Keratinocyte (primary cell): ENCODE data around the gene SAG. TPM values are rescaled to one million over a fixed set of nuclear protein-coding genes. Genes with fewer than 3 reads are reported as not detected.

ENCODE experiments used
- DNase-seq: peaks from one replicate; pipeline ENCODE4 v3.0.0-alpha.2; 2011; ENCODE audit warnings: low read depth, missing footprints, low spot score
- FAIRE-seq: peaks from 2 replicates; lab custom pipeline; 2011; peaks lifted over from hg19 to GRCh38; lab: Jason Lieb, UNC
- H2AFZ ChIP-seq: 2 replicates; pipeline ENCODE4 v1.6.0; 2012; ENCODE audit warnings: low read length, control low read depth, inconsistent platforms; ENCODE audit not compliant: control insufficient read depth
- H3K27ac ChIP-seq: 2 replicates; pipeline ENCODE4 v1.5.1; 2011; ENCODE audit warnings: low read length; ENCODE audit not compliant: control insufficient read depth, insufficient read depth
- H3K27me3 ChIP-seq: 3 replicates; pipeline ENCODE4 v1.6.0; 2011; ENCODE audit warnings: low read length; ENCODE audit not compliant: control insufficient read depth, insufficient read depth; ENCODE audit errors: extremely low read depth
- H3K36me3 ChIP-seq, 2 experiments: 2 replicates in 1 of 2; 3 replicates in 1 of 2; pipeline ENCODE4 v1.5.1; 2011; ENCODE audit warnings: low read length in 2 of 2, mild to moderate bottlenecking in 1 of 2; ENCODE audit not compliant: control insufficient read depth in 2 of 2, insufficient read depth in 2 of 2; ENCODE audit errors: extremely low read depth in 1 of 2
- H3K4me1 ChIP-seq: 3 replicates; pipeline ENCODE4 v1.5.1; 2011; ENCODE audit warnings: low read length; ENCODE audit not compliant: control insufficient read depth, insufficient read depth; ENCODE audit errors: extremely low read depth
- H3K4me2 ChIP-seq: 3 replicates; pipeline ENCODE4 v1.6.0; 2011; ENCODE audit warnings: low read depth, low read length; ENCODE audit not compliant: control insufficient read depth, insufficient read depth; ENCODE audit errors: extremely low read depth
- H3K4me3 ChIP-seq, 3 experiments: fragments of 200-600 bp in 1 of 3; sonication (generic) in 1 of 3; 2 replicates in 2 of 3; 3 replicates in 1 of 3; pipeline ENCODE4 v1.5.1; 2011 to 2016; ENCODE audit warnings: low read length in 3 of 3, mild to moderate bottlenecking in 3 of 3, control low read depth in 2 of 3, inconsistent platforms in 1 of 3, low read depth in 1 of 3, mixed read lengths in 1 of 3, mixed run types in 1 of 3, moderate library complexity in 1 of 3; ENCODE audit not compliant: control insufficient read depth in 2 of 3, insufficient read depth in 2 of 3; ENCODE audit errors: extremely low read depth in 1 of 3
- H3K79me2 ChIP-seq: 2 replicates; pipeline ENCODE4 v1.6.0; 2012; ENCODE audit warnings: low read length; ENCODE audit not compliant: control insufficient read depth, insufficient read depth
- H3K9ac ChIP-seq: 3 replicates; pipeline ENCODE4 v1.6.0; 2011; ENCODE audit warnings: low read length; ENCODE audit not compliant: control insufficient read depth, insufficient read depth; ENCODE audit errors: extremely low read depth
- H3K9me1 ChIP-seq: 3 replicates; pipeline ENCODE4 v1.6.0; 2011; ENCODE audit warnings: low read length; ENCODE audit not compliant: control insufficient read depth, insufficient read depth; ENCODE audit errors: extremely low read depth
- H3K9me3 ChIP-seq: 2 replicates; pipeline ENCODE4 v1.5.1; 2012; ENCODE audit warnings: low read depth, low read length; ENCODE audit not compliant: control insufficient read depth
- H4K20me1 ChIP-seq: 3 replicates; pipeline ENCODE4 v1.6.0; 2011; ENCODE audit warnings: low read length; ENCODE audit not compliant: control insufficient read depth, insufficient read depth; ENCODE audit errors: extremely low read depth
- EZH2 ChIP-seq: IDR thresholded peaks from one replicate; pipeline ENCODE4 v1.6.1; 2012; ENCODE audit warnings: inconsistent platforms, mild to moderate bottlenecking, low read length, moderate library complexity
- dilution Hi-C: fragments of 300-500 bp; cut with MboI; formaldehyde crosslinking; loops from one replicate; pipeline ENCODE4 v1.7.0; 2020; ENCODE audit warnings: low sequenced_read_pairs; ENCODE audit not compliant: extremely low pct_ligation_motif_present
- polyA plus RNA-seq, 5 experiments: library from polyadenylated mRNA; depleted of rRNA in 3 of 5; stranded (reverse) in 3 of 5; stranded (forward) in 1 of 5; unstranded in 1 of 5; fragments of >200 nt; gene quantifications; 1 replicate in 1 of 5; 2 replicates in 3 of 5; 3 replicates in 1 of 5; pipeline versions ENCODE4 v1.2.1 to v1.2.3, GENCODE V29; 2011 to 2012; ENCODE audit warnings: missing spikeins in 2 of 5, low read depth in 1 of 5, low replicate concordance in 1 of 5
- TF ChIP-seq, protein P1 (sequence below), 3 experiments: IDR thresholded peaks in 1 of 3; conservative IDR thresholded peaks in 1 of 3; optimal IDR thresholded peaks in 1 of 3; 2 replicates in 2 of 3; 3 replicates in 1 of 3; pipeline versions ENCODE3 to v1.5.1; 2011; ENCODE audit warnings: low read length in 3 of 3, mild to moderate bottlenecking in 3 of 3, moderate library complexity in 2 of 3, control low read depth in 1 of 3, inconsistent platforms in 1 of 3; ENCODE audit not compliant: insufficient read depth in 2 of 3; ENCODE audit errors: extremely low read depth in 1 of 3

Gene SAG
- polyA plus RNA-seq, 1 donor (not counting 4 experiments of a cell fraction or from before 2014, with no cell fraction given) = not detected

GRCh38 chr2:233371641-233372040, 64.0 kb downstream of the SAG start:
- dilution Hi-C loops = no loop called here

DNA sequence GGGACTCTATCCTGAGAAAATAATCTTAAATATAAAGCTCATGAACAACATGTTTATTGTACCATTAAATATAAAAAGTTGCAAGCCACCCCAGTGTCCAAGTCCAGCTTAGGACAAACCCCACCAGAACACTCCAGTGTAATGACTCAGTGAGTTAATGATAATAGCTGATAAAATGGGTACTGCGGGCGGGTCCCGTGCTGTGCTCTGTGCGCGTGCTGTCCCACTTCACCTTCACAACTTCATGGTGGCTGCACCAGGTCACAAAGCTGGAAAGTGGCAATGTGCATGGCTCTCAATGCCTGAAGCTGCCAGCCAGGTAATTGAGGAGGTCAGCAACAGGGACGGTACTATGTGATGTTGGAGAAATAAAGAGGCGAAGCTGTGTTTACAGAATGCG, 65.2 kb downstream of the SAG start:
- TF ChIP-seq EZH2 = no peak
- TF ChIP-seq, protein P1, sequence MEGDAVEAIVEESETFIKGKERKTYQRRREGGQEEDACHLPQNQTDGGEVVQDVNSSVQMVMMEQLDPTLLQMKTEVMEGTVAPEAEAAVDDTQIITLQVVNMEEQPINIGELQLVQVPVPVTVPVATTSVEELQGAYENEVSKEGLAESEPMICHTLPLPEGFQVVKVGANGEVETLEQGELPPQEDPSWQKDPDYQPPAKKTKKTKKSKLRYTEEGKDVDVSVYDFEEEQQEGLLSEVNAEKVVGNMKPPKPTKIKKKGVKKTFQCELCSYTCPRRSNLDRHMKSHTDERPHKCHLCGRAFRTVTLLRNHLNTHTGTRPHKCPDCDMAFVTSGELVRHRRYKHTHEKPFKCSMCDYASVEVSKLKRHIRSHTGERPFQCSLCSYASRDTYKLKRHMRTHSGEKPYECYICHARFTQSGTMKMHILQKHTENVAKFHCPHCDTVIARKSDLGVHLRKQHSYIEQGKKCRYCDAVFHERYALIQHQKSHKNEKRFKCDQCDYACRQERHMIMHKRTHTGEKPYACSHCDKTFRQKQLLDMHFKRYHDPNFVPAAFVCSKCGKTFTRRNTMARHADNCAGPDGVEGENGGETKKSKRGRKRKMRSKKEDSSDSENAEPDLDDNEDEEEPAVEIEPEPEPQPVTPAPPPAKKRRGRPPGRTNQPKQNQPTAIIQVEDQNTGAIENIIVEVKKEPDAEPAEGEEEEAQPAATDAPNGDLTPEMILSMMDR (optimal IDR thresholded peaks at IDR 0.05 in 1 of 3, IDR thresholded peaks at IDR 0.05 in 1 of 3, conservative IDR thresholded peaks at IDR 0.05 in 1 of 3; ENCODE audit: extremely low read depth in 1 of 3, insufficient read depth in 2 of 3, low read length in 3 of 3) = no peak
- dilution Hi-C loops = no loop called here
- H2AFZ ChIP-seq = no peak overlapping the region
- H3K9me1 ChIP-seq = no peaks in the 10 kb centered on the region
- peaks cover 0 to 2% of the 10 kb centered on the region in 2 experiments for H3K36me3 ChIP-seq
- H3K79me2 ChIP-seq = peaks cover 2% of the 10 kb centered on the region
- FAIRE-seq = no peak
- no peak overlapping the region for H3K4me2 ChIP-seq
- DNase-seq = no peak
- no peak overlapping the region for H3K27ac ChIP-seq
- no peaks in the 10 kb centered on the region for H3K4me1 ChIP-seq
- no peak overlapping the region for H3K9ac ChIP-seq
- H4K20me1 ChIP-seq = no peaks in the 10 kb centered on the region
- H3K27me3 ChIP-seq = no peaks in the 10 kb centered on the region
- no peaks in the 10 kb centered on the region for H3K9me3 ChIP-seq
- H3K4me3 ChIP-seq = no peak overlapping the region

More at GRCh38 chr2:233371641-233372040, 64.0 kb downstream of the SAG start:
- H3K4me3 ChIP-seq = no peak overlapping the region
- no peak overlapping the region for H3K4me2 ChIP-seq
- H3K9me3 ChIP-seq = no peaks in the 10 kb centered on the region
- H3K9ac ChIP-seq = no peak overlapping the region
- H2AFZ ChIP-seq = no peak overlapping the region
- no peak overlapping the region for H3K27ac ChIP-seq
- H3K36me3 ChIP-seq = peaks cover 0 to 2% of the 10 kb centered on the region in 2 experiments
- FAIRE-seq (no peak), DNase-seq (no peak)
- H4K20me1 ChIP-seq = no peaks in the 10 kb centered on the region
- no peaks in the 10 kb centered on the region for H3K9me1 ChIP-seq
- no peaks in the 10 kb centered on the region for H3K27me3 ChIP-seq
- H3K79me2 ChIP-seq = peaks cover 2% of the 10 kb centered on the region
- TF ChIP-seq, protein P1 (optimal IDR thresholded peaks at IDR 0.05 in 1 of 3, IDR thresholded peaks at IDR 0.05 in 1 of 3, conservative IDR thresholded peaks at IDR 0.05 in 1 of 3; ENCODE audit: extremely low read depth in 1 of 3, insufficient read depth in 2 of 3, low read length in 3 of 3) = no peak
- TF ChIP-seq EZH2 = no peak
- no peaks in the 10 kb centered on the region for H3K4me1 ChIP-seq
